Measurements from ENCODE around the gene INPP5A.

- TF ChIP-seq CTCF (conservative IDR thresholded peaks at IDR 0.05; ENCODE audit: low read length) (no peak), EZH2phosphoT487 (IDR thresholded peaks at IDR 0.05; ENCODE audit: borderline replicate concordance) (no peak)
Measured at GRCh38 chr10:132497861-132498561, 39.6 kb upstream of the INPP5A start.

Measured in Loucy (cell line).